H1 (cell line): ENCODE measurements around the gene LIMA1. TPM values are rescaled to one million over a fixed set of nuclear protein-coding genes. Genes with fewer than 3 reads are reported as not detected.
A peak's percentile ranks its signal among the peaks of the same experiment; 100 is the strongest.

Source experiments
- CTCF ChIA-PET: fragments of 300-600 bp; sonication (Branson Sonifier 250); formaldehyde crosslinking; loops from one replicate; lab custom pipeline; 2021; ENCODE audit not compliant: partially characterized antibody; lab: Charles Lee
- POLR2A ChIA-PET: fragments of 300-600 bp; sonication (Branson Sonifier 250); formaldehyde crosslinking; loops from one replicate; lab custom pipeline; 2021; ENCODE audit warnings: inconsistent platforms; ENCODE audit not compliant: partially characterized antibody; lab: Charles Lee
- DNase-seq, 2 experiments: peaks; one replicate each; pipeline versions ENCODE4 v3.0.0 to v3.0.0-alpha.2; 2010 to 2022; ENCODE audit warnings: low spot score in 2 of 2, low read depth in 1 of 2, mixed read lengths in 1 of 2
- FAIRE-seq: peaks from 2 replicates; lab custom pipeline; 2011; peaks lifted over from hg19 to GRCh38; lab: Jason Lieb, UNC
- H2AFZ ChIP-seq: 2 replicates; pipeline ENCODE4 v1.8.1; 2012; ENCODE audit warnings: low read length, inconsistent platforms
- H2AK5ac ChIP-seq: 2 replicates; pipeline ENCODE4 v1.6.1; 2013; ENCODE audit warnings: low read depth, low read length
- H2BK120ac ChIP-seq: replicated peaks from 2 replicates; pipeline ENCODE3; 2013; ENCODE audit warnings: low read depth, low read length, inconsistent platforms
- H2BK12ac ChIP-seq: 2 replicates; pipeline ENCODE4 v1.6.1; 2013; ENCODE audit warnings: low read depth, low read length
- H2BK15ac ChIP-seq: 2 replicates; pipeline ENCODE4 v1.6.1; 2013; ENCODE audit warnings: low read length
- H2BK20ac ChIP-seq: 2 replicates; pipeline ENCODE4 v1.6.1; 2013; ENCODE audit warnings: low read length
- H2BK5ac ChIP-seq: 2 replicates; pipeline ENCODE4 v1.6.1; 2013; ENCODE audit warnings: low read depth, low read length
- H3K14ac ChIP-seq: 2 replicates; pipeline ENCODE4 v1.6.1; 2013; ENCODE audit warnings: inconsistent platforms; ENCODE audit not compliant: insufficient read length
- H3K18ac ChIP-seq: 2 replicates; pipeline ENCODE4 v1.6.1; 2013; ENCODE audit warnings: low read length; ENCODE audit errors: extremely low read depth
- H3K23ac ChIP-seq: 2 replicates; pipeline ENCODE4 v1.6.1; 2013; ENCODE audit warnings: inconsistent platforms; ENCODE audit not compliant: insufficient read length
- H3K23me2 ChIP-seq: 2 replicates; pipeline ENCODE4 v1.6.1; 2013; ENCODE audit warnings: low read depth, low read length
- H3K27ac ChIP-seq: 2 replicates; pipeline ENCODE4 v1.6.1; 2011; ENCODE audit warnings: low read depth, low read length, inconsistent platforms
- H3K27me3 ChIP-seq, 4 experiments: replicated peaks in 1 of 4; 1 replicate in 1 of 4; 2 replicates in 3 of 4; pipeline versions ENCODE4 v1.6.1 to v1.8.1; 2011 to 2013; ENCODE audit warnings: low read length in 3 of 4, mild to moderate bottlenecking in 3 of 4, inconsistent platforms in 2 of 4, mixed read lengths in 2 of 4, moderate library complexity in 1 of 4; ENCODE audit not compliant: control insufficient read depth in 3 of 4, insufficient read depth in 3 of 4; ENCODE audit errors: extremely low read depth in 1 of 4
- H3K36me3 ChIP-seq, 4 experiments: 2 replicates each; pipeline versions ENCODE4 v1.6.1 to v1.8.1; 2011 to 2013; ENCODE audit warnings: mild to moderate bottlenecking in 4 of 4, low read length in 3 of 4, moderate library complexity in 2 of 4, control low read depth in 1 of 4, inconsistent platforms in 1 of 4; ENCODE audit not compliant: insufficient read depth in 4 of 4, control insufficient read depth in 2 of 4
- H3K4ac ChIP-seq: replicated peaks from 2 replicates; pipeline ENCODE3; 2013; ENCODE audit warnings: low read length, low read depth, mixed read lengths, inconsistent platforms; ENCODE audit not compliant: insufficient read length
- H3K4me1 ChIP-seq, 4 experiments: replicated peaks in 1 of 4; 1 replicate in 1 of 4; 2 replicates in 3 of 4; pipeline versions ENCODE4 v1.6.1 to v1.8.1; 2011 to 2013; ENCODE audit warnings: low read length in 3 of 4, inconsistent platforms in 2 of 4, mixed read lengths in 1 of 4; ENCODE audit not compliant: insufficient read depth in 4 of 4, control insufficient read depth in 3 of 4
- H3K4me2 ChIP-seq, 2 experiments: 2 replicates each; pipeline versions ENCODE4 v1.6.1 to v1.8.1; 2011 to 2013; ENCODE audit warnings: low read depth in 2 of 2, low read length in 2 of 2, control low read depth in 1 of 2, inconsistent platforms in 1 of 2, mild to moderate bottlenecking in 1 of 2; ENCODE audit not compliant: insufficient read depth in 1 of 2
- H3K4me3 ChIP-seq, 4 experiments: fragments of 200-600, 300-600 bp in 1 of 4; sonication (generic), shearing (Covaris generic), sonication (Bioruptor Twin) in 1 of 4; 2 replicates each; pipeline versions ENCODE4 v1.5.1 to v1.8.1; 2011 to 2016; ENCODE audit warnings: low read length in 4 of 4, low read depth in 3 of 4, control low read depth in 2 of 4, inconsistent platforms in 2 of 4, mild to moderate bottlenecking in 2 of 4, mixed read lengths in 1 of 4, moderate library complexity in 1 of 4; ENCODE audit not compliant: insufficient read depth in 2 of 4; ENCODE audit errors: extremely low read depth in 1 of 4
- H3K56ac ChIP-seq: replicated peaks from 2 replicates; pipeline ENCODE3; 2013; ENCODE audit warnings: low read depth, mild to moderate bottlenecking, mixed read lengths, low read length, inconsistent platforms; ENCODE audit not compliant: insufficient read length
- H3K79me1 ChIP-seq: 2 replicates; pipeline ENCODE4 v1.6.1; 2013; ENCODE audit warnings: low read depth, low read length, control low read depth
- H3K79me2 ChIP-seq, 2 experiments: 2 replicates each; pipeline versions ENCODE4 v1.6.1 to v1.8.1; 2012 to 2013; ENCODE audit warnings: low read length in 2 of 2, mild to moderate bottlenecking in 2 of 2, inconsistent platforms in 1 of 2; ENCODE audit not compliant: insufficient read depth in 2 of 2, control insufficient read depth in 1 of 2
- H3K9ac ChIP-seq, 4 experiments: replicated peaks in 1 of 4; 1 replicate in 1 of 4; 2 replicates in 3 of 4; pipeline versions ENCODE4 v1.6.1 to v1.8.1; 2011 to 2013; ENCODE audit warnings: low read depth in 3 of 4, low read length in 3 of 4, control low read depth in 2 of 4, mild to moderate bottlenecking in 2 of 4, moderate library complexity in 2 of 4, inconsistent platforms in 1 of 4; ENCODE audit errors: extremely low read depth in 1 of 4
- H3K9me3 ChIP-seq, 2 experiments: 2 replicates each; pipeline versions ENCODE4 v1.6.1 to v1.8.1; 2012 to 2013; ENCODE audit warnings: mild to moderate bottlenecking in 2 of 2, moderate library complexity in 2 of 2, control low read depth in 1 of 2, inconsistent platforms in 1 of 2, low read depth in 1 of 2, low read length in 1 of 2, mixed read lengths in 1 of 2; ENCODE audit not compliant: insufficient read depth in 2 of 2
- H4K20me1 ChIP-seq, 2 experiments: replicated peaks in 1 of 2; 2 replicates each; pipeline versions ENCODE3 to v1.8.1; 2011 to 2013; ENCODE audit warnings: inconsistent platforms in 2 of 2, low read length in 2 of 2, mild to moderate bottlenecking in 1 of 2; ENCODE audit not compliant: insufficient read depth in 2 of 2, control insufficient read depth in 1 of 2
- H4K5ac ChIP-seq: 2 replicates; pipeline ENCODE4 v1.6.1; 2013; ENCODE audit warnings: low read length, low read depth, mixed read lengths, inconsistent platforms; ENCODE audit not compliant: insufficient read length
- H4K8ac ChIP-seq: 2 replicates; pipeline ENCODE4 v1.8.0; 2013; ENCODE audit warnings: mild to moderate bottlenecking, moderate library complexity, low read length, inconsistent platforms; ENCODE audit not compliant: insufficient read depth; ENCODE audit errors: extremely low read depth
- H4K91ac ChIP-seq: replicated peaks from 2 replicates; pipeline ENCODE3; 2013; ENCODE audit warnings: low read length, mixed read lengths, inconsistent platforms; ENCODE audit not compliant: insufficient read length
- ASH2L ChIP-seq: fragments of 200-600, 300-600 bp; sonication (generic); IDR thresholded peaks from one replicate; pipeline ENCODE4 v1.7.1; 2017; ENCODE audit warnings: low read length
- ATF2 ChIP-seq: IDR thresholded peaks from 2 replicates; pipeline ENCODE4 v1.6.1; 2012; ENCODE audit warnings: low read length, inconsistent platforms
- ATF3 ChIP-seq: IDR thresholded peaks from 2 replicates; pipeline ENCODE4 v1.6.1; 2011; ENCODE audit warnings: low read depth, mild to moderate bottlenecking, low read length; ENCODE audit not compliant: insufficient read depth
- CHD2 ChIP-seq: IDR thresholded peaks from 2 replicates; pipeline ENCODE4 v1.6.1; 2012; ENCODE audit warnings: low read length, improper control_type of control experiment
- EGR1 ChIP-seq: IDR thresholded peaks from 2 replicates; pipeline ENCODE4 v1.6.1; 2011; ENCODE audit warnings: low read depth, low read length, borderline replicate concordance
- EP300 ChIP-seq, 2 experiments: IDR thresholded peaks; 1 replicate in 1 of 2; 2 replicates in 1 of 2; pipeline ENCODE4 v1.6.1; 2011 to 2012; ENCODE audit warnings: low read depth in 2 of 2, low read length in 2 of 2, mild to moderate bottlenecking in 2 of 2, borderline replicate concordance in 1 of 2, inconsistent platforms in 1 of 2, moderate library complexity in 1 of 2
- GTF2F1 ChIP-seq: IDR thresholded peaks from 2 replicates; pipeline ENCODE4 v1.6.1; 2012; ENCODE audit warnings: low read depth, low read length, improper control_type of control experiment, borderline replicate concordance
- HDAC6 ChIP-seq: IDR thresholded peaks from one replicate; pipeline ENCODE4 v1.7.1; 2012; ENCODE audit warnings: low read depth, mild to moderate bottlenecking, inconsistent platforms, low read length, moderate library complexity
- RXRA ChIP-seq: IDR thresholded peaks from 2 replicates; pipeline ENCODE4 v1.6.1; 2011; ENCODE audit warnings: low read depth, mild to moderate bottlenecking, low read length, moderate library complexity; ENCODE audit not compliant: insufficient read depth
- TCF12 ChIP-seq: IDR thresholded peaks from 2 replicates; pipeline ENCODE4 v1.6.1; 2011; ENCODE audit warnings: low read depth, mild to moderate bottlenecking, low read length
- TEAD4 ChIP-seq: IDR thresholded peaks from 2 replicates; pipeline ENCODE4 v1.6.1; 2012; ENCODE audit warnings: low read depth, low read length, inconsistent platforms, mixed read lengths
- WGBS, 2 experiments: shearing (Covaris generic) in 1 of 2; methylation state at CpG; one replicate each; pipeline versions ENCODE4 v1.1.6 to v1.1.7; 2013 to 2015; ENCODE audit warnings: low lambda C conversion rate in 2 of 2, mixed read lengths in 2 of 2, inconsistent platforms in 1 of 2, low coverage in 1 of 2, missing lambda C conversion rate in 1 of 2; ENCODE audit not compliant: insufficient replicate concordance in 2 of 2, insufficient coverage in 1 of 2, insufficient read length in 1 of 2; ENCODE audit errors: extremely low coverage in 1 of 2, missing lambda C conversion rate in 1 of 2; 5-methylcytosine and 5-hydroxymethylcytosine counted together
- polyA plus RNA-seq, 7 experiments: library from polyadenylated mRNA; depleted of rRNA in 3 of 7; stranded (reverse) in 5 of 7; unstranded in 2 of 7; fragments of >200 nt in 5 of 7; fragments of 200-250 nt in 2 of 7; gene quantifications; 1 replicate in 5 of 7; 2 replicates in 1 of 7; 4 replicates in 1 of 7; pipeline versions ENCODE4 v1.2.1 to v1.2.3, GENCODE V29; 2011 to 2013; ENCODE audit warnings: missing spikeins in 2 of 7, mixed read lengths in 2 of 7
- total RNA-seq: library from RNA; stranded (reverse); fragmentation: NEBNext Ultra II Directional; extraction: Animal tissue kit (Norgen Biotek cat#: 25700); gene quantifications from 2 replicates; pipeline ENCODE4 v1.2.1, GENCODE V29; 2021

The LIMA1 gene
- total and polyA plus RNA-seq, 2 of the 8 experiments (the other 6 are each of a cell fraction or from before 2014, with no cell fraction given) = 12.7 to 47.6 TPM

GRCh38 chr12:50313256-50313931 lies 30.1 kb upstream of the LIMA1 start:
- Histone ChIP-seq H3K79me1 (no peaks in the 10 kb centered on the region), H3K27ac (no peak overlapping the region), H4K8ac (no peak overlapping the region), H3K4me1 (peaks cover 0 to 3% (median 0%) of the 10 kb centered on the region in 4 experiments; a peak in 2 of 7 replicates), H3K9ac (no peak overlapping the region), H3K36me3 (no peaks in the 10 kb centered on the region), H2AK5ac (no peak overlapping the region), H4K20me1 (no peaks in the 10 kb centered on the region), H2BK20ac (no peak overlapping the region), H2BK120ac (no peak overlapping the region), H4K91ac (no peak overlapping the region), H3K4me3 (no peak overlapping the region), H3K27me3 (no peaks in the 10 kb centered on the region), H3K14ac (no peak overlapping the region), H2BK5ac (no peak overlapping the region), H2BK15ac (no peak overlapping the region), H3K9me3 (no peaks in the 10 kb centered on the region), H3K18ac (no peak overlapping the region; the same call in 1 of the 2 replicates), H3K79me2 (no peaks in the 10 kb centered on the region), H3K23ac (no peak overlapping the region), H2BK12ac (no peak overlapping the region), H3K4ac (no peak overlapping the region), H3K56ac (no peak overlapping the region), H3K23me2 (no peaks in the 10 kb centered on the region), H3K4me2 (no peak overlapping the region), H2AFZ (no peak overlapping the region), H4K5ac (no peak overlapping the region)
- no peak for FAIRE-seq
- ChIA-PET POLR2A (interaction anchor here (1.6 kb wide), 1 partner anchor 181 kb away, joined by 3 read pairs; no protein-coding TSS in a partner anchor), CTCF (interaction anchor here (0.8 to 2.7 kb wide), 14 partner anchors 10 to 428 kb away, joined by 3 to 11 read pairs (median 4); no protein-coding TSS in a partner anchor)
- 93% methylated on average over 5 of the region's 5 CpGs; no CpG with 5 or more reads in 1 of the 2 experiments for WGBS, 2 experiments
- DNase-seq = peak in 1 of 2 experiments; percentile 11
- no peak for TF ChIP-seq GTF2F1
- TF ChIP-seq ATF3 = no peak
- TF ChIP-seq ATF2 = no peak
- no peak for TF ChIP-seq TEAD4
- no peak for TF ChIP-seq CHD2
- TF ChIP-seq RXRA = no peak
- no peak for TF ChIP-seq EGR1
- TF ChIP-seq EP300 (IDR thresholded peaks at IDR 0.05; ENCODE audit: borderline replicate concordance in 1 of 2, low read depth in 2 of 2, low read length in 2 of 2) = no peak
- TF ChIP-seq ASH2L = no peak
- TF ChIP-seq TCF12 = no peak
- no peak for TF ChIP-seq HDAC6
